IMR-90 (cell line): ENCODE results near the gene XRCC4. TPM values are rescaled to one million over a fixed set of nuclear protein-coding genes. Genes with fewer than 3 reads are reported as not detected.

Source experiments
- ATAC-seq: fragments of 200-7000 bp; cut with Tn5 transposase; 2 replicates; pipeline ENCODE4 v1.9.1; 2020; ENCODE audit warnings: low read depth, mild to moderate bottlenecking, moderate library complexity
- BruUV-seq: library from RNA; stranded (reverse); fragments of 400-500 nt; replicated peaks from 2 replicates; lab custom pipeline; 2021; lab: Mats Ljungman, UMichigan
- CTCF ChIA-PET: fragments of 300-600 bp; formaldehyde crosslinking; extraction: SDS; loops from one replicate; lab custom pipeline; 2021; ENCODE audit warnings: antibody characterized with exemption; lab: Yijun Ruan, JAX
- POLR2A ChIA-PET: fragments of 300-600 bp; sonication (Branson Sonifier 250); formaldehyde crosslinking; loops from one replicate; lab custom pipeline; 2022; ENCODE audit warnings: antibody characterized with exemption; ENCODE audit not compliant: unreplicated experiment; lab: Charles Lee
- DNase-seq: peaks from one replicate; pipeline ENCODE4 v3.0.0; 2013
- H2AFZ ChIP-seq: replicated peaks from 2 replicates; pipeline ENCODE3; 2013; ENCODE audit warnings: low read length, mild to moderate bottlenecking; ENCODE audit not compliant: poor library complexity
- H2AK5ac ChIP-seq: 2 replicates; pipeline ENCODE4 v1.6.1; 2013; ENCODE audit warnings: low read depth, low read length, inconsistent platforms
- H2AK9ac ChIP-seq: replicated peaks from 2 replicates; pipeline ENCODE3; 2013; ENCODE audit warnings: mild to moderate bottlenecking, low read depth, low read length, moderate library complexity; ENCODE audit not compliant: poor library complexity
- H2BK120ac ChIP-seq: 2 replicates; pipeline ENCODE4 v1.6.1; 2013; ENCODE audit warnings: low read depth, low read length, inconsistent platforms
- H2BK15ac ChIP-seq: 3 replicates; pipeline ENCODE4 v1.6.1; 2013; ENCODE audit warnings: low read depth, low read length, inconsistent platforms
- H2BK20ac ChIP-seq: 2 replicates; pipeline ENCODE4 v1.6.1; 2013; ENCODE audit warnings: low read depth, mild to moderate bottlenecking, inconsistent platforms, low read length, moderate library complexity
- H2BK5ac ChIP-seq: 2 replicates; pipeline ENCODE4 v1.6.1; 2013; ENCODE audit warnings: mild to moderate bottlenecking, low read depth, low read length, inconsistent platforms; ENCODE audit not compliant: poor library complexity, severe bottlenecking
- H3K14ac ChIP-seq: replicated peaks from 2 replicates; pipeline ENCODE4 v1.6.1; 2013; ENCODE audit warnings: low read depth, low read length, inconsistent platforms
- H3K18ac ChIP-seq: 2 replicates; pipeline ENCODE4 v1.6.1; 2013; ENCODE audit warnings: low read depth, low read length, control low read depth
- H3K23ac ChIP-seq: 2 replicates; pipeline ENCODE4 v1.6.1; 2013; ENCODE audit warnings: low read depth, low read length, inconsistent platforms
- H3K27ac ChIP-seq: 2 replicates; pipeline ENCODE4 v1.5.1; 2013; ENCODE audit warnings: mild to moderate bottlenecking, control low read depth, low read length; ENCODE audit not compliant: insufficient read depth
- H3K27me3 ChIP-seq: 2 replicates; pipeline ENCODE4 v1.6.1; 2013; ENCODE audit warnings: low read length; ENCODE audit not compliant: control insufficient read depth, insufficient read depth
- H3K36me3 ChIP-seq: 2 replicates; pipeline ENCODE4 v1.6.1; 2013; ENCODE audit warnings: low read length, mixed read lengths; ENCODE audit not compliant: control insufficient read depth, insufficient read depth
- H3K4ac ChIP-seq: 2 replicates; pipeline ENCODE4 v1.6.1; 2013; ENCODE audit warnings: low read depth, low read length, inconsistent platforms
- H3K4me1 ChIP-seq: 2 replicates; pipeline ENCODE4 v1.6.1; 2013; ENCODE audit warnings: low read length, mixed read lengths; ENCODE audit not compliant: control insufficient read depth, insufficient read depth
- H3K4me2 ChIP-seq: 2 replicates; pipeline ENCODE4 v1.6.1; 2013; ENCODE audit warnings: low read depth, mild to moderate bottlenecking, control low read depth, low read length, moderate library complexity
- H3K4me3 ChIP-seq: 2 replicates; pipeline ENCODE4 v1.5.1; 2013; ENCODE audit warnings: low read depth, mild to moderate bottlenecking, control low read depth, low read length, moderate library complexity; ENCODE audit not compliant: insufficient read depth
- H3K56ac ChIP-seq: 2 replicates; pipeline ENCODE4 v1.6.1; 2013; ENCODE audit warnings: low read length, inconsistent platforms; ENCODE audit not compliant: insufficient read depth; ENCODE audit errors: extremely low read depth
- H3K79me1 ChIP-seq, 2 experiments: 2 replicates each; pipeline ENCODE4 v1.6.1; 2013; ENCODE audit warnings: low read length in 2 of 2, inconsistent platforms in 1 of 2, low read depth in 1 of 2
- H3K9ac ChIP-seq: 2 replicates; pipeline ENCODE4 v1.6.1; 2013; ENCODE audit warnings: low read depth, low read length, control low read depth
- H3K9me1 ChIP-seq: 2 replicates; pipeline ENCODE4 v1.6.1; 2013; ENCODE audit warnings: low read length, inconsistent platforms; ENCODE audit not compliant: insufficient read depth
- H3K9me3 ChIP-seq: 2 replicates; pipeline ENCODE4 v1.6.1; 2013; ENCODE audit warnings: low read length; ENCODE audit not compliant: control insufficient read depth, insufficient read depth
- H4K20me1 ChIP-seq: 2 replicates; pipeline ENCODE4 v1.6.1; 2013; ENCODE audit warnings: low read length, inconsistent platforms; ENCODE audit not compliant: insufficient read depth
- H4K5ac ChIP-seq: 2 replicates; pipeline ENCODE4 v1.6.1; 2013; ENCODE audit warnings: mild to moderate bottlenecking, low read depth, low read length, control low read depth
- H4K8ac ChIP-seq, 2 experiments: 2 replicates each; pipeline ENCODE4 v1.6.1; 2013; ENCODE audit warnings: low read depth in 2 of 2, low read length in 2 of 2, control low read depth in 1 of 2, inconsistent platforms in 1 of 2
- H4K91ac ChIP-seq: 2 replicates; pipeline ENCODE4 v1.6.1; 2013; ENCODE audit warnings: low read depth, low read length, inconsistent platforms; ENCODE audit not compliant: insufficient read depth
- BHLHE40 ChIP-seq: fragments of 150-350 bp; IDR thresholded peaks from 2 replicates; pipeline ENCODE4 v1.6.1; 2016; ENCODE audit warnings: mild to moderate bottlenecking, low read depth, low read length
- ELK1 ChIP-seq: fragments of 150-350 bp; IDR thresholded peaks from 2 replicates; pipeline ENCODE4 v1.6.1; 2016; ENCODE audit warnings: low read depth, mild to moderate bottlenecking, low read length, moderate library complexity, borderline replicate concordance
- FOS ChIP-seq: fragments of 150-350 bp; IDR thresholded peaks from 2 replicates; pipeline ENCODE4 v1.6.1; 2016; ENCODE audit warnings: low read depth, low read length
- MAZ ChIP-seq: IDR thresholded peaks from 2 replicates; pipeline ENCODE4 v1.6.1; 2012; ENCODE audit warnings: low read depth, mild to moderate bottlenecking, low read length, improper control_type of control experiment, moderate library complexity, borderline replicate concordance
- RAD21 ChIP-seq: IDR thresholded peaks from 2 replicates; pipeline ENCODE4 v1.6.1; 2012; ENCODE audit warnings: low read length, improper control_type of control experiment
- SMC3 ChIP-seq: fragments of 150-350 bp; IDR thresholded peaks from 2 replicates; pipeline ENCODE4 v1.6.1; 2016; ENCODE audit warnings: low read depth, mild to moderate bottlenecking, antibody characterized with exemption, low read length, moderate library complexity
- WGBS, 2 experiments: methylation state at CpG; one replicate each; pipeline versions ENCODE4 v1.1.5 to v1.1.7; 2013; ENCODE audit warnings: missing lambda C conversion rate in 2 of 2; ENCODE audit not compliant: insufficient read length in 1 of 2; ENCODE audit errors: extremely low coverage in 2 of 2; 5-methylcytosine and 5-hydroxymethylcytosine counted together
- dilution Hi-C: fragments of 300-500 bp; cut with HindIII; formaldehyde crosslinking; loops from one replicate; pipeline ENCODE4 v1.14.3; 2018; ENCODE audit warnings: low sequenced_read_pairs; ENCODE audit not compliant: unreplicated experiment
- in situ Hi-C: fragments of 300-500 bp; cut with MboI; formaldehyde crosslinking; loops from 3 replicates; pipeline ENCODE4 v1.14.3; 2019; ENCODE audit warnings: low sequenced_read_pairs, inconsistent platforms, mixed read lengths
- intact Hi-C: fragments of 100-400 bp; cut with micrococcal nuclease; formaldehyde crosslinking; loops from 2 replicates; pipeline ENCODE4 v1.10.0; 2022
- polyA plus RNA-seq, 3 experiments: library from polyadenylated mRNA; depleted of rRNA; stranded (reverse); fragments of >200 nt; gene quantifications; 2 replicates each; pipeline ENCODE4 v1.2.3, GENCODE V29; 2012; ENCODE audit warnings: low replicate concordance in 1 of 3
- total RNA-seq: library from RNA; depleted of rRNA; stranded (reverse); fragments of >200 nt; gene quantifications from 2 replicates; pipeline ENCODE4 v1.2.3, GENCODE V29; 2012

XRCC4 gene
- total and polyA plus RNA-seq, 2 of the 4 experiments (the other 2 are of a cell fraction) = 3.5 to 4.7 TPM

GRCh38 chr5:83118976-83119375, 41.6 kb downstream of the XRCC4 start:
- H3K4me1 ChIP-seq = no peaks in the 10 kb centered on the region
- no peak overlapping the region for H4K5ac ChIP-seq
- no peak overlapping the region for H4K8ac ChIP-seq
- intact Hi-C loops = no loop called here
- H4K91ac ChIP-seq = no peak overlapping the region
- no peak overlapping the region for H2AK5ac ChIP-seq
- H3K56ac ChIP-seq = no peak overlapping the region
- no peak overlapping the region for H3K4me2 ChIP-seq
- no peak overlapping the region for H2BK5ac ChIP-seq
- H3K9me3 ChIP-seq = peaks cover 3% of the 10 kb centered on the region; the same call in 1 of the 2 replicates
- no peak overlapping the region for H3K18ac ChIP-seq
- H2BK15ac ChIP-seq = no peak overlapping the region
- H3K9ac ChIP-seq = no peak overlapping the region
- dilution Hi-C loops = no loop called here
- ATAC-seq = no peak
- no peak overlapping the region for H3K4me3 ChIP-seq
- POLR2A ChIA-PET = no interaction called here
- no peak overlapping the region for H2BK20ac ChIP-seq
- H3K79me1 ChIP-seq = no peaks in the 10 kb centered on the region; a peak in 1 of 4 replicates
- no peak overlapping the region for H3K27ac ChIP-seq
- in situ Hi-C loops = no loop called here
- WGBS, 2 experiments = no CpG with 5 or more reads among the region's 1 CpG
- TF ChIP-seq BHLHE40 = no peak
- no peak for TF ChIP-seq MAZ
- no peak for TF ChIP-seq SMC3
- TF ChIP-seq ELK1 = no peak
- TF ChIP-seq FOS = no peak
- TF ChIP-seq RAD21 = no peak
- no peaks in the 10 kb centered on the region for H3K27me3 ChIP-seq
- DNase-seq = no peak
- H3K23ac ChIP-seq = no peak overlapping the region
- no peaks in the 10 kb centered on the region for H4K20me1 ChIP-seq
- no peak overlapping the region for H2AFZ ChIP-seq
- H3K14ac ChIP-seq = no peak overlapping the region
- BruUV-seq = no TSS peak
- CTCF ChIA-PET = no interaction called here
- no peaks in the 10 kb centered on the region for H3K9me1 ChIP-seq
- no peak overlapping the region for H2AK9ac ChIP-seq
- H2BK120ac ChIP-seq = no peak overlapping the region
- no peak overlapping the region for H3K4ac ChIP-seq
- no peaks in the 10 kb centered on the region for H3K36me3 ChIP-seq
